ENCODE measurements around the gene GLI3.
"Not testable (repeated sequence)": the region's sequence is repeated elsewhere in the genome, so short reads cannot be mapped to it uniquely, and the experiment has no call there.

Gene GLI3

DNA sequence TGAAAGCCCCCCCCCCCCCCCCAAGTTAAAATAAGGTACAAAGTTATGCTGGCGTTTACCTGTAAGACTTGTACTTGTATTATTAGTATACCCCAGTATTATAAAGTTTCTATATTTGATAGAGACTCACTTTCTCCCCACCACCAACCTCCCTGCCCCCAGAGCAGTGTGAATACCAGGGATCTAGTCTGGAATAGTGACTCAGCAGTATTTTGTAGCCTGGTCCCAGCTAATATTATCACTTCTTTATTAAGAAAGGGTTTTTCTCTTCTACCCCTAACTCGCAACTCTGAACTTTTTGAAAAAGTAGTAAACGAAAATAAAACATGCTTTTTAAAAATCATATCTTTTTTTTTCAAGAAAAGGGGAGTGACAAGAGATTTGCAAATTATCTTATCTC lies 26.7 kb downstream of the GLI3 start:
- DNase-seq: no peak

DNA sequence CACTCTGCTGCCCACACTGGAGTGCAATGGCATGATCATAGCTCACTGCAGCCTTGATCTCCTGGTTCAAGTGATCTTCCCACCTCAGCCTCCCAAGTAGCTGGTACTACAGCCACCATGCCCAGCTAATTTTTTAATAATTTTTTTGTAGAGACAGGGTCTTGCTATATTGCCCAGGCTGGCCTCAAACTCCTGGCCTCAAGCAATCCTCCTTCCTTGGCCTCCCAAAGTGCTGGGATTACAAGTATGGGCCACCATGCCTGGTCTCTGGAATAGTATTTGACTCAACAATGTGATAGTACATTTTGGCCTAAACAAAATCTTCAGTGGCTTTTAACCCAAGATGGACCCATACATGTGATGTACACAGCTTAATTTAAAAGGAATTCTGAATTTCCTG lies 27.9 kb downstream of the GLI3 start:
- not testable (repeated sequence) for DNase-seq

GRCh38 chr7:42208572-42208971 lies 28.4 kb downstream of the GLI3 start:
- no peak for DNase-seq

- no peak for DNase-seq
These were observed 29.6 kb downstream of the GLI3 start for GRCh38 chr7:42207420-42207819.

DNA sequence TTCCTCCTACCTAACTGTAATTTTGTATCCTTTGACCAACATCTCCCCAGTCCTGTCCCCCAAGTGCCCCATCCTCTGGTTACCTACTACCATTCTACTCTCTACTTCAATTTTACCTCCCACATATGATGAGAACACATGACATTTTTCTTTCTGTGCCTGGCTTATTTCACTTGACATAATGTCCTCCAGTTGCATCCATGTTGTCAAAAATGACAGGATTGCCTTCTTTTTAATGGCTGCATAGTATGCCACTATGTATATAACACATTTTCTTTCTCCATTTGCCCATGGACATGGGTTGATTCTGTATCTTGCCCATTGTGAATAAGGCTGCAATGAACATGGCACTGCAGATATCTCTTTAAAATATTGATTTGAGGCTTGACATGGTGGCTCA lies 33.7 kb downstream of the GLI3 start:
- no peak for DNase-seq

DNA sequence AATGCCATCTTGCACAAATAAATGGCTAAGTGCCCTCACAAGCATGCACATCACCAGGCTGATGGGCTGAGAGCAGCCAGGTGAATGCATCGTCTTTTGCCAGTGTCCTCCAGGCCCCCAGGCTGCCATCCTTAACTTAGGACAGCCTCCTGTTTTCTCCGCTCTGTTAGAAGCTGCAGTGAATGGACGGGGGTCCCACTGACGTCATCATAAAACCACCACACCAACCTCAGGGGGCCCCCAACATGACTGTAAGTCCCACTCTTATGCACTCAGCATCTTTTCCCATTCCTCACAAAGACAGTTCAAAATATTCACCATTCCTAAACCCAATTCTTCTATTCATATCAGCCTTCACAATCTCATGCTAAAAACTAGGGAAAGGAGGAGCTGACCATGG lies 34.4 kb downstream of the GLI3 start:
- no peak for DNase-seq

GRCh38 chr7:42198974-42199668 lies 37.9 kb downstream of the GLI3 start:
- no peak for DNase-seq

DNA sequence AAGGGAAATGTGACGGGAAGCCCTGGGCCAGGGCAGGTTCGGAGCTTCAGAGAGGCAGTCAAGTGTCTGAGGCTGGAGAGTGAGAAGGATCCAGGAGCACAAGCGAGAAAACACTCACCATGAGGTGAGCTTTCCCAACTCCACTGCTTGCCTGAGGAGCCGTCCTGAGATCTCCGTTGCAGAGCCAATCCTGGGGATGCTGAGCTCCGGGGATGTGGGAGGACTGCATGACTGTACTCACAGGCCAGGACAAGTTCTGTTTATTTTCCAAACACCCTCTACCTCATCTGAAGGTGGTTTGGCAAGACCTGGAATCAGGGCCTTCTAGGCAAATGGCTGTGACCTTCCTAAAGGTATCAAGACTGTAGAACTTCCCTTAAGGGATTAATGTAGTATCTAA lies 38.7 kb downstream of the GLI3 start:
- DNase-seq: no peak

DNA sequence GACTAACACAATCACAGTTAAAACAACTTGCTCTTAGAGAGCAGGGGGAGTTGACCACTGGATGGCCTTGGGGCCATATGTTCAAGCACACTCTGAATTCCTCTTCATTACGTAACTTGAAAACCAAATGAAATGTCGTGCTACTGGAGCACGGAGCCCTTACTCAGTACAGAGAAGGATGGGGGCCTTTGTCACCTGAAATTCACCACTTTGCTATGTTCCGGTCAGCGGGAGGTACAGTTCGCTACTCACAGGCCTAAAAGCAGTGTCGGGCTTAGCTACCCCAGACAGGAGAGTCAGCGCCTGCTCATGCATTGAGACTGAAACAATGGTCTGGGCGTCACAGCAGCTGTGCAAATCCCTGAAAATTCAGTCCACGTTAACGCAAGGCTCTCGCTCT lies 39.6 kb downstream of the GLI3 start:
- DNase-seq: no peak

- no peak for DNase-seq
These were observed 42.8 kb downstream of the GLI3 start for GRCh38 chr7:42194238-42194637.

DNA sequence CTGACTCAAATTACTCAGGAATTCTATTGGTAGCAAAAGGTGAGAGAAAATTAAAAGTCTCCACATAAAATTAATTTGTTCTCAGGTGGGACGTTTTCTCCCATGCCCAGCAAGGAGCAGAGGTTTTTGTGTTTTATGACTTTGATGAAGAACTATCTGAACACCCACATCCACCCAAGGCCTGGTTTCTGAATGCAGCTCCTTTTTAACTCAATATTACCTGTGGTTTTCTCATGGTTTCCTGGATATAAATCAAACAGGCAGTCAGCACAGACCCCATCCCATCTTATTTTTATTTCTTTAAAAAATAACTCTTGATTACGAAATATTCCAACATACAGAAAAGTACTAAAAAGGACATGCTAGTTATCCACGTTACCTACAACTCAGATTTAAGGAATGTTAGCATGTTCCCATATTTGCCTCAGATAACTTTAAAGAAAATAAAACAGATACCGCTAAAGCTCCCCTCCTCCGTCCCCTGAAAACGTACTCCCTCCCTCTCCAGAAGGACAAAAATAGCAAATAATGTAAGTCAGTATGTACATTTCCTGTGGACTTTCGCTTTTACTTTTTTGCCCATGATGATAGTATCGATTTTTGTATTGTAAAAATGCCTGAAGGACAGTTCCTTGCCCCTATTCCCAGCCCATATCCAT lies 43.4 kb downstream of the GLI3 start:
- no peak for DNase-seq

GRCh38 chr7:42192851-42193461 lies 44.1 kb downstream of the GLI3 start:
- no peak for DNase-seq

- no peak for DNase-seq
These were observed 44.9 kb downstream of the GLI3 start for GRCh38 chr7:42192066-42192465.

GRCh38 chr7:42189535-42189934 lies 47.5 kb downstream of the GLI3 start:
- DNase-seq: no peak

DNA sequence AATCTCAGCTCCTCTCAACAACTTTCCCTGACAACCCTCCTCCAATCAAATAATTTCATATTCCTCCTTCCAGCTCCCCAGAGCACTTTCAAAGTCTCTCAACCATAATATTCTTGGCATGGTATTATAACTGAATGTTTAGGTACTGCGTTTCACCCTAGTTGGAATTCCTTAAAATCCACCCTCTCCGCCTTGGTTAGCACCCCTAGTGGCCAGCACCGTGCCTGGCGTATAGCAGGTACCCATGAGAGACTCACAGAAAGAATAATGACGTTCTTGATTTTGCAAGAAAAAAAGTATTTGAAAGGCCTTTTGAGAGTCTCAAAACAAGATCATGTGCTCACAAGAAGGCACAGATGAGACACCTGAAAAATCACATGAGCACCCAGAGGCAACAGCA lies 50.9 kb downstream of the GLI3 start:
- no peak for DNase-seq

- no peak for DNase-seq
These were observed 51.3 kb downstream of the GLI3 start for GRCh38 chr7:42185726-42186125.

DNA sequence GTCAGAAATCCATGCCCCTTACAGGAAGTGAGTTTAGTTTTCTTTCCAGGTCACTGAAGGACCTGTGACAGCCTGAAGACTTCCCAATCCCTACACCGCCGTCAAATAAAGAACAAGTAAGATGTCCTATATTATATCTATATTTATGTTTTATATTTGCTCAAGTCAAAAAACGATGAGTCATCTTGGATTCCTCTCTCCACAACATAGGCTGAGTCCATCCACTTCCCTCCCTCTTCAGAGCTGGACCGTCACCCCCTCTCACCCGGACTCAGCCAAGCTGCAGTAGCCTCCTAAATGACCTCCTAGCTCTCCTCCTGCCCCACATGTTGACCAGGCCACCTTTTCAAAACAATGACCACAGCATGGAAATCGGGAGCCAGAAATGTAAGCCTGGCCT lies 53.5 kb downstream of the GLI3 start:
- no peak for DNase-seq

DNA sequence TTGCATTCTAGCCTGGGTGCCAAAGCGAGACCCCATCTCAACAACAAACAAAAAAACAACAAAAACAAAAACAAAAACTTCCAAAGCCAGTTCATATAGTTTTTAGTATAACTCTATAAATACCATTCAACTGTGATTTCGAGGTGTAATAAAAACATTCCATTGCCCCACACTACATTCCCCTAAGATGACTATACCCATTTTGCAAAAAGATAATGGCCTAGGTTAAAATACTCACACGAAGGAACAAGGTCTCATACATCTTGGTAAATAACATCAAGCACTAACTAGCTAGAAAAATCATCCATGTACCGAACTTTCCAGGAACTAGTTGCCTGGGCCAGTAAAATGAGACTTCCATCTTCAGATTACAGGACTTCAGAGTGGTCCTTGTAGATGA lies 55.4 kb downstream of the GLI3 start:
- no peak for DNase-seq

DNA sequence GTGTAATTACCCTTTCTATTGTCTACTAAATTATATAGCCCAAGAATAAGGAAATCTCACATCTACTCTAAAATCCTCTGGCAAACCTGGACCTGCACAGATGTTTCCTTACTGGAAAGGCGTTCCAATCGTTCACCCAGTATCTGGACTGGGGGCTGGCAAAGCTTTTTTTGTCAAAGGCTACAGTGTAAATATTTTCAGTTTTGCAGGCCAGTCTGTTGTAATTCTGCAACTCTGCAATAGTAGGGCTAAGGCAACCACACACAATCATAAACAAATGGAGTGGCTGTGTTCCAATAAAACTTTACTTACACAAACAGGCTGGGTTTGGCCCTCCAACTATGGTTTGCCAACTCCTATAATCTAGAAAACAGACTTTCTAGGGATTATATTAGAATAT lies 56.2 kb downstream of the GLI3 start:
- no peak for DNase-seq

DNA sequence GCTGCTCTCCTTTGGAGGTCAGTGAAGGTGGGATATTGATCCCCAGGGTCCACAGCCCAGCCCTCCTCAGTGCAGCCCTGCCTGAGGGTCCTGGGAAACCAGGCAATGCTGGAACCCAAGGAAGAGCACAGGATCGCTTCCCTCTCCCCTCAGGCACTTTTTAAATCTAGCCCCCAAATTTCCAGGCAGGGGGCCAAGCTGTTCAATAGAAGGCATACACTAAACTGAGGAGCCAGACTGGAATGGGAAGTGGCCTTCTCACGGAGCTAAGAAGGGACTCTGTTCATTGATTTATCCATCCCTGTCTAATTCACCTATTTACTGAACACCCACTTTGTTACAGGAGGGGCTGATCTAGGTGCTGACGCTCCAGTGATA lies 60.3 kb downstream of the GLI3 start:
- DNase-seq: no peak

GRCh38 chr7:42175834-42176723 lies 60.9 kb downstream of the GLI3 start:
- DNase-seq: no peak

- no peak for DNase-seq
These were observed 62.6 kb downstream of the GLI3 start for GRCh38 chr7:42174391-42174912.

- DNase-seq: no peak
These were observed 66.3 kb downstream of the GLI3 start for GRCh38 chr7:42170724-42171123.
